MCF 10A (cell line): ENCODE results near the gene HECTD3. TPM values are rescaled to one million over a fixed set of nuclear protein-coding genes. Genes with fewer than 3 reads are reported as not detected.

Experiments used
- BruUV-seq: library from RNA; stranded (reverse); fragments of 400-500 nt; replicated peaks from 2 replicates; lab custom pipeline; 2021; lab: Mats Ljungman, UMichigan
- CTCF ChIA-PET: fragments of 300-600 bp; sonication (Branson Sonifier 250); formaldehyde crosslinking; extraction: SDS; loops from one replicate; lab custom pipeline; 2021; ENCODE audit warnings: antibody characterized with exemption, inconsistent platforms; lab: Yijun Ruan, JAX
- POLR2A ChIA-PET: fragments of 300-600, 350-650 bp; sonication (Branson Sonifier 250); formaldehyde crosslinking; extraction: SDS; loops from one replicate; lab custom pipeline; 2020; ENCODE audit warnings: antibody characterized with exemption, inconsistent platforms; lab: Yijun Ruan, JAX
- DNase-seq: peaks from one replicate; pipeline ENCODE4 v3.0.0-alpha.2; 2018; ENCODE audit not compliant: unreplicated experiment
- H3K27ac Mint-ChIP-seq: one replicate; pipeline ENCODE4 v1.8.0; 2022; ENCODE audit warnings: mild to moderate bottlenecking, low read depth, mixed read lengths; ENCODE audit not compliant: unreplicated experiment
- H3K27me3 Mint-ChIP-seq: one replicate; pipeline ENCODE4 v1.8.0; 2022; ENCODE audit warnings: mixed read lengths; ENCODE audit not compliant: insufficient read depth, unreplicated experiment
- H3K36me3 Mint-ChIP-seq: one replicate; pipeline ENCODE4 v1.8.0; 2022; ENCODE audit warnings: mild to moderate bottlenecking, moderate library complexity, mixed read lengths; ENCODE audit not compliant: insufficient read depth, unreplicated experiment
- H3K4me1 Mint-ChIP-seq: one replicate; pipeline ENCODE4 v1.8.0; 2022; ENCODE audit warnings: mixed read lengths; ENCODE audit not compliant: insufficient read depth, unreplicated experiment
- H3K4me3 Mint-ChIP-seq: one replicate; pipeline ENCODE4 v1.8.0; 2022; ENCODE audit warnings: mild to moderate bottlenecking, moderate library complexity, mixed read lengths; ENCODE audit not compliant: unreplicated experiment
- H3K9me3 Mint-ChIP-seq: one replicate; pipeline ENCODE4 v1.8.0; 2022; ENCODE audit warnings: mixed read lengths; ENCODE audit not compliant: unreplicated experiment
- intact Hi-C: fragments of 100-400 bp; cut with micrococcal nuclease; formaldehyde crosslinking; loops from 2 replicates; pipeline ENCODE4 v1.14.1; 2022
- total RNA-seq: library from RNA; stranded (reverse); gene quantifications from 2 replicates; pipeline ENCODE4 v1.2.3, GENCODE V29; 2022
- TF ChIP-seq, protein P1 (sequence below): fragments of 200-600 bp; IDR thresholded peaks from one replicate; pipeline ENCODE4 v1.8.0; 2022; ENCODE audit warnings: antibody characterized with exemption, mild to moderate bottlenecking; ENCODE audit not compliant: unreplicated experiment

The HECTD3 gene
- total RNA-seq, 1 experiment from 2014 or later = 20.2 TPM

DNA sequence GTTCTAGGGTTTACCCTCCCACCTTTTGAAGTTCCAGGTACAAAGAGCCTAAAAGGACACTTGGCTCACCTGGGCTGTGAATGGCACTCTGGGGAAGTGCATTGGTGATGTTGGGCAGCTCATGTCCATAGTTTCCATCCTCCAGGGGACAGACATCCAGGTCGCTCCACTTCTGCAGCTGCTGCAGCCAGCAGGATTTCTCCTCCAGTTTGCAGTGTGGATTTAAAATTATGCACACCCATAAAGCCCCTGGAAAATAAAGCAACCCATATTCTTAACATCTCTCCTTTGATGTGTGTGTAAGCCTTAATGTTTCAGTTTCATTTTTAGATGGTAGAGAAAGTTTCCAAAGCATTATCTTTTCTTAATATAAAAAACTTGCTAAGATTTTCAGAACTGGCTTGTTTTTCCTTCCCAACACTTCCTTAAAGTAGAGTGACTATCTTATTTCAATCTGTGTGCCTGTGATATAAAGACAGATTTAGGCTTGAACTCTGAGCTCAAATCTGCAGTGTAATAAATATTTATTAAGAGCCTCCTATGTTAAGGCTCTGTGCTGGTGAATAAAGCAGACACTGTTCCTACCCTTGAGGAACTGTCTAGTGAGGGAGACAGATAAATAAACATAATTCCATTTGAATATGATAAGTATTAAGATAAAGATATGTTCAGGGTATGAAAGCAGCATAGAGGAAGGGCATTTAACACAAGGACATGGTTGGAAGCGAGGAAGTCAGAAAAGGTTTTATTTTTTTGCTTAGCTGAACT is 40.1 kb upstream of the HECTD3 start:
- TF ChIP-seq, protein P1, sequence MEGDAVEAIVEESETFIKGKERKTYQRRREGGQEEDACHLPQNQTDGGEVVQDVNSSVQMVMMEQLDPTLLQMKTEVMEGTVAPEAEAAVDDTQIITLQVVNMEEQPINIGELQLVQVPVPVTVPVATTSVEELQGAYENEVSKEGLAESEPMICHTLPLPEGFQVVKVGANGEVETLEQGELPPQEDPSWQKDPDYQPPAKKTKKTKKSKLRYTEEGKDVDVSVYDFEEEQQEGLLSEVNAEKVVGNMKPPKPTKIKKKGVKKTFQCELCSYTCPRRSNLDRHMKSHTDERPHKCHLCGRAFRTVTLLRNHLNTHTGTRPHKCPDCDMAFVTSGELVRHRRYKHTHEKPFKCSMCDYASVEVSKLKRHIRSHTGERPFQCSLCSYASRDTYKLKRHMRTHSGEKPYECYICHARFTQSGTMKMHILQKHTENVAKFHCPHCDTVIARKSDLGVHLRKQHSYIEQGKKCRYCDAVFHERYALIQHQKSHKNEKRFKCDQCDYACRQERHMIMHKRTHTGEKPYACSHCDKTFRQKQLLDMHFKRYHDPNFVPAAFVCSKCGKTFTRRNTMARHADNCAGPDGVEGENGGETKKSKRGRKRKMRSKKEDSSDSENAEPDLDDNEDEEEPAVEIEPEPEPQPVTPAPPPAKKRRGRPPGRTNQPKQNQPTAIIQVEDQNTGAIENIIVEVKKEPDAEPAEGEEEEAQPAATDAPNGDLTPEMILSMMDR = no peak
- Mint-ChIP-seq H3K4me3 (no peak overlapping the region), H3K9me3 (no peaks in the 10 kb centered on the region), H3K27ac (no peak overlapping the region), H3K4me1 (no peaks in the 10 kb centered on the region), H3K36me3 (no peaks in the 10 kb centered on the region), H3K27me3 (peaks cover 23% of the 10 kb centered on the region)
- POLR2A ChIA-PET = interaction anchor here (0.7 kb wide), 1 partner anchor 11 kb away, joined by 4 read pairs; no protein-coding TSS in a partner anchor
- intact Hi-C loops = no loop called here
- no TSS peak for BruUV-seq
- CTCF ChIA-PET = interaction anchor here (0.7 kb wide), 1 partner anchor 228 kb away, joined by 3 read pairs; no protein-coding TSS in a partner anchor
- no peak for DNase-seq

- H3K27ac Mint-ChIP-seq = no peak overlapping the region
- H3K4me3 Mint-ChIP-seq = no peak overlapping the region
- H3K27me3 Mint-ChIP-seq = peaks cover 10% of the 10 kb centered on the region
- no peaks in the 10 kb centered on the region for H3K4me1 Mint-ChIP-seq
- H3K36me3 Mint-ChIP-seq = no peaks in the 10 kb centered on the region
- no TSS peak for BruUV-seq
- POLR2A ChIA-PET = no interaction called here
- DNase-seq = no peak
- no peaks in the 10 kb centered on the region for H3K9me3 Mint-ChIP-seq
- CTCF ChIA-PET = no interaction called here
- TF ChIP-seq, protein P1 = no peak
- intact Hi-C loops = no loop called here
Observed at GRCh38 chr1:45047032-45047431, 35.9 kb upstream of the HECTD3 start.

GRCh38 chr1:45044916-45045315 is 33.8 kb upstream of the HECTD3 start:
- TF ChIP-seq, protein P1 = no peak
- intact Hi-C loops = no loop called here
- Mint-ChIP-seq H3K27me3 (no peaks in the 10 kb centered on the region), H3K36me3 (no peaks in the 10 kb centered on the region), H3K27ac (no peak overlapping the region), H3K9me3 (no peaks in the 10 kb centered on the region), H3K4me3 (no peak overlapping the region), H3K4me1 (no peaks in the 10 kb centered on the region)
- no peak for DNase-seq
- POLR2A ChIA-PET = no interaction called here
- no TSS peak for BruUV-seq
- CTCF ChIA-PET = no interaction called here

- no peaks in the 10 kb centered on the region for H3K36me3 Mint-ChIP-seq
- CTCF ChIA-PET = interaction anchor here (0.5 to 0.6 kb wide), 2 partner anchors 29 to 292 kb away, joined by 3 read pairs; no protein-coding TSS in a partner anchor
- H3K9me3 Mint-ChIP-seq = no peaks in the 10 kb centered on the region
Observed at GRCh38 chr1:45043094-45043493, 32.0 kb upstream of the HECTD3 start.

More at GRCh38 chr1:45043094-45043493, 32.0 kb upstream of the HECTD3 start:
- Mint-ChIP-seq H3K4me3 (no peak overlapping the region), H3K27ac (no peak overlapping the region), H3K4me1 (no peaks in the 10 kb centered on the region), H3K27me3 (no peaks in the 10 kb centered on the region)
- intact Hi-C loops = no loop called here
- no TSS peak for BruUV-seq
- no peak for DNase-seq
- TF ChIP-seq, protein P1 = no peak
- POLR2A ChIA-PET = no interaction called here
